ENCODE measurements around the gene IL1R1.
"Not testable (repeated sequence)": the region's sequence is repeated elsewhere in the genome, so short reads cannot be mapped to it uniquely, and the experiment has no call there.

Gene IL1R1
- long read RNA-seq, donor 1, full-length matches to known transcripts = 4 of 4 reads
- long read RNA-seq, donor 1, partial matches to known transcripts = 0 of 4 reads
- long read RNA-seq, donor 1, other reads (novel, unspliced or antisense) = 0 of 4 reads
- long read RNA-seq, donor 2, full-length matches to known transcripts = 3 of 3 reads
- long read RNA-seq, donor 2, partial matches to known transcripts = 0 of 3 reads
- long read RNA-seq, donor 2, other reads (novel, unspliced or antisense) = 0 of 3 reads
- long read RNA-seq, donor 3, full-length matches to known transcripts = 5 of 5 reads
- long read RNA-seq, donor 3, partial matches to known transcripts = 0 of 5 reads
- long read RNA-seq, donor 3, other reads (novel, unspliced or antisense) = 0 of 5 reads
- long read RNA-seq, donor 4, full-length matches to known transcripts = 1 of 1 reads
- long read RNA-seq, donor 4, partial matches to known transcripts = 0 of 1 reads
- long read RNA-seq, donor 4, other reads (novel, unspliced or antisense) = 0 of 1 reads
- long read RNA-seq, donor 5, full-length matches to known transcripts = 2 of 2 reads
- long read RNA-seq, donor 5, partial matches to known transcripts = 0 of 2 reads
- long read RNA-seq, donor 5, other reads (novel, unspliced or antisense) = 0 of 2 reads
- long read RNA-seq, donor 6, full-length matches to known transcripts = 4 of 4 reads
- long read RNA-seq, donor 6, partial matches to known transcripts = 0 of 4 reads
- long read RNA-seq, donor 6, other reads (novel, unspliced or antisense) = 0 of 4 reads
- long read RNA-seq, donor 7, full-length matches to known transcripts = 6 of 32 reads
- long read RNA-seq, donor 7, partial matches to known transcripts = 26 of 32 reads
- long read RNA-seq, donor 7, other reads (novel, unspliced or antisense) = 0 of 32 reads
- long read RNA-seq, donor 8, full-length matches to known transcripts = 5 of 5 reads
- long read RNA-seq, donor 8, partial matches to known transcripts = 0 of 5 reads
- long read RNA-seq, donor 8, other reads (novel, unspliced or antisense) = 0 of 5 reads

GRCh38 chr2:102141970-102142828 is at the start of gene IL1R1:
IL1R1 (plus strand) TSS chr2:102142746; CDS start chr2:102157725, 14,979 bp downstream.
- peak; percentile 91 for DNase-seq

- DNase-seq = no peak
Observed at GRCh38 chr2:102093662-102094061, 48.9 kb upstream of the IL1R1 start.

GRCh38 chr2:102094917-102095316 is 47.6 kb upstream of the IL1R1 start:
- no peak for DNase-seq

GRCh38 chr2:102096103-102096502 is 46.4 kb upstream of the IL1R1 start:
- DNase-seq = no peak

- DNase-seq = no peak
Observed at GRCh38 chr2:102098756-102099155, 43.8 kb upstream of the IL1R1 start.

- DNase-seq = no peak
Observed at GRCh38 chr2:102099536-102100298, 42.8 kb upstream of the IL1R1 start.

- no peak for DNase-seq
Observed at GRCh38 chr2:102100371-102101096, 42.0 kb upstream of the IL1R1 start.

- no peak for DNase-seq
Observed at GRCh38 chr2:102101097-102101848, 41.3 kb upstream of the IL1R1 start.

GRCh38 chr2:102101849-102102635 is 40.5 kb upstream of the IL1R1 start:
- DNase-seq = no peak

- not testable (repeated sequence) for DNase-seq
Observed at GRCh38 chr2:102102636-102102948, 40.0 kb upstream of the IL1R1 start.

GRCh38 chr2:102103284-102103683 is 39.3 kb upstream of the IL1R1 start:
- DNase-seq = no peak

- DNase-seq = peak; percentile 48
Observed at GRCh38 chr2:102103992-102104871, 38.3 kb upstream of the IL1R1 start.

GRCh38 chr2:102106133-102106556 is 36.4 kb upstream of the IL1R1 start:
- no peak for DNase-seq

- not testable (repeated sequence) for DNase-seq
Observed at GRCh38 chr2:102106813-102107740, 35.5 kb upstream of the IL1R1 start.

GRCh38 chr2:102107741-102108070 is 34.8 kb upstream of the IL1R1 start:
- DNase-seq = no peak

- DNase-seq = no peak
Observed at GRCh38 chr2:102109016-102109415, 33.5 kb upstream of the IL1R1 start.

GRCh38 chr2:102110171-102110570 is 32.4 kb upstream of the IL1R1 start:
- DNase-seq = no peak

Data from right kidney (tissue), 9 donors.